CD14-positive monocyte (primary cell): ENCODE results near the gene SMAD6. TPM values are rescaled to one million over a fixed set of nuclear protein-coding genes. Genes with fewer than 3 reads are reported as not detected.

Source experiments
- DNase-seq, 3 donors: peaks; one replicate each; pipeline ENCODE4 v3.0.0-alpha.2; 2011 to 2022
- H2AFZ ChIP-seq: 2 replicates; pipeline ENCODE4 v1.6.0; 2012; ENCODE audit warnings: mild to moderate bottlenecking, low read depth, low read length, inconsistent platforms; ENCODE audit not compliant: insufficient read depth, poor library complexity, severe bottlenecking
- H3K27ac ChIP-seq, 2 donors: 1 replicate in 1 of 2; 2 replicates in 1 of 2; pipeline ENCODE4 v1.5.1; 2012 to 2013; ENCODE audit warnings: low read length in 2 of 2, control low read depth in 1 of 2, inconsistent platforms in 1 of 2, low read depth in 1 of 2, mild to moderate bottlenecking in 1 of 2
- H3K27me3 ChIP-seq, 2 donors: one replicate each; pipeline versions ENCODE4 v1.6.0 to v1.6.1; 2011 to 2013; ENCODE audit warnings: low read length in 2 of 2; ENCODE audit not compliant: control insufficient read depth in 2 of 2, insufficient read depth in 2 of 2
- H3K36me3 ChIP-seq, 2 donors: replicated peaks in 1 of 2; 1 replicate in 1 of 2; 2 replicates in 1 of 2; pipeline versions ENCODE4 v1.5.1 to v1.6.1; 2012 to 2013; ENCODE audit warnings: low read length in 2 of 2, control low read depth in 1 of 2, inconsistent platforms in 1 of 2, mild to moderate bottlenecking in 1 of 2; ENCODE audit not compliant: insufficient read depth in 2 of 2, control insufficient read depth in 1 of 2
- H3K4me1 ChIP-seq, 2 donors: 1 replicate in 1 of 2; 2 replicates in 1 of 2; pipeline versions ENCODE4 v1.5.1 to v1.6.1; 2012 to 2013; ENCODE audit warnings: low read length in 2 of 2, control low read depth in 1 of 2, inconsistent platforms in 1 of 2, mild to moderate bottlenecking in 1 of 2, moderate library complexity in 1 of 2; ENCODE audit not compliant: insufficient read depth in 2 of 2, control insufficient read depth in 1 of 2
- H3K4me2 ChIP-seq: replicated peaks from 2 replicates; pipeline ENCODE3; 2012; ENCODE audit warnings: low read length, moderate library complexity, mild to moderate bottlenecking; ENCODE audit not compliant: poor library complexity, severe bottlenecking; ENCODE audit errors: extremely low read depth
- H3K4me3 ChIP-seq, 3 experiments: fragments of 200-600 bp in 1 of 3; sonication (generic) in 1 of 3; replicated peaks in 1 of 3; 1 replicate in 2 of 3; 2 replicates in 1 of 3; pipeline ENCODE4 v1.5.1; 2011 to 2013; ENCODE audit warnings: low read length in 3 of 3, mild to moderate bottlenecking in 3 of 3, control low read depth in 2 of 3, low read depth in 2 of 3, inconsistent platforms in 1 of 3, moderate library complexity in 1 of 3
- H3K79me2 ChIP-seq: 2 replicates; pipeline ENCODE4 v1.6.0; 2012; ENCODE audit warnings: mild to moderate bottlenecking, control low read depth, inconsistent platforms, low read length, moderate library complexity; ENCODE audit not compliant: insufficient read depth
- H3K9ac ChIP-seq: 2 replicates; pipeline ENCODE4 v1.6.0; 2017; ENCODE audit warnings: low read length, mild to moderate bottlenecking; ENCODE audit not compliant: insufficient read depth, poor library complexity, severe bottlenecking
- H3K9me3 ChIP-seq, 2 donors: replicated peaks in 1 of 2; 1 replicate in 1 of 2; 2 replicates in 1 of 2; pipeline versions ENCODE4 v1.5.1 to v1.6.1; 2012 to 2013; ENCODE audit warnings: low read length in 2 of 2, control low read depth in 1 of 2; ENCODE audit not compliant: control insufficient read depth in 1 of 2, insufficient read depth in 1 of 2
- H4K20me1 ChIP-seq: 2 replicates; pipeline ENCODE4 v1.6.0; 2012; ENCODE audit warnings: mild to moderate bottlenecking, low read length, control low read depth, moderate library complexity; ENCODE audit not compliant: insufficient read depth
- H3K27ac Mint-ChIP-seq, 7 donors: one replicate each; pipeline ENCODE4 v1.8.0; 2020; ENCODE audit warnings: mild to moderate bottlenecking in 7 of 7, mixed read lengths in 7 of 7, moderate library complexity in 6 of 7, inconsistent platforms in 2 of 7
- H3K27me3 Mint-ChIP-seq, 3 donors: one replicate each; pipeline ENCODE4 v1.8.0; 2021 to 2022; ENCODE audit warnings: low read depth in 3 of 3, mild to moderate bottlenecking in 3 of 3, mixed read lengths in 3 of 3, moderate library complexity in 3 of 3, inconsistent platforms in 1 of 3
- H3K36me3 Mint-ChIP-seq, 2 donors: one replicate each; pipeline ENCODE4 v1.8.0; 2020; ENCODE audit warnings: mixed read lengths in 2 of 2, inconsistent platforms in 1 of 2, mild to moderate bottlenecking in 1 of 2
- H3K4me1 Mint-ChIP-seq: one replicate; pipeline ENCODE4 v1.8.0; 2020; ENCODE audit warnings: mild to moderate bottlenecking, mixed read lengths
- H3K4me3 Mint-ChIP-seq, 2 donors: one replicate each; pipeline ENCODE4 v1.8.0; 2020; ENCODE audit warnings: mild to moderate bottlenecking in 2 of 2, mixed read lengths in 2 of 2, moderate library complexity in 1 of 2
- H3K9me3 Mint-ChIP-seq, 7 donors: one replicate each; pipeline ENCODE4 v1.8.0; 2020 to 2022; ENCODE audit warnings: mixed read lengths in 7 of 7, mild to moderate bottlenecking in 6 of 7, moderate library complexity in 6 of 7, inconsistent platforms in 2 of 7
- CTCF ChIP-seq: fragments of 200-600 bp; IDR thresholded peaks from one replicate; pipeline ENCODE4 v1.8.0; 2022; ENCODE audit warnings: antibody characterized with exemption, mild to moderate bottlenecking
- WGBS: methylation state at CpG from one replicate; pipeline ENCODE4 v1.1.5; 2013; ENCODE audit warnings: missing lambda C conversion rate; ENCODE audit not compliant: insufficient coverage; 5-methylcytosine and 5-hydroxymethylcytosine counted together
- intact Hi-C, 2 donors: fragments of 100-400 bp; cut with micrococcal nuclease; formaldehyde crosslinking; loops; one replicate each; pipeline versions ENCODE4 v1.15.0 to v1.15.1; 2023
- polyA plus RNA-seq, 3 donors: library from polyadenylated mRNA; depleted of rRNA in 1 of 3; unstranded in 2 of 3; stranded (reverse) in 1 of 3; fragments of 300-500 nt in 2 of 3; fragments of >200 nt in 1 of 3; fragmentation: Illumina TruSeq in 2 of 3; gene quantifications; 1 replicate in 2 of 3; 2 replicates in 1 of 3; pipeline ENCODE4 v1.2.3, GENCODE V29; 2012 to 2021

The SMAD6 gene
- polyA plus RNA-seq, 3 donors: 0.31 TPM; not detected in 2

GRCh38 chr15:66742286-66742685 is 40.2 kb downstream of the SMAD6 start:
- no peak overlapping the region for H3K27ac ChIP-seq
- Mint-ChIP-seq H3K27me3 (peaks cover 0 to 3% (median 0%) of the 10 kb centered on the region in 3 donors), H3K4me1 (no peaks in the 10 kb centered on the region), H3K4me3 (no peak overlapping the region), H3K27ac (no peak overlapping the region), H3K9me3 (no peaks in the 10 kb centered on the region), H3K36me3 (no peaks in the 10 kb centered on the region)
- no peak overlapping the region for H2AFZ ChIP-seq
- H4K20me1 ChIP-seq: no peaks in the 10 kb centered on the region
- H3K27me3 ChIP-seq: no peaks in the 10 kb centered on the region
- no peak overlapping the region for H3K4me2 ChIP-seq
- H3K9ac ChIP-seq: no peak overlapping the region
- no peaks in the 10 kb centered on the region for H3K4me1 ChIP-seq
- DNase-seq: no peak
- WGBS: 86% methylated on average over 4 of the region's 6 CpGs
- TF ChIP-seq CTCF: no peak
- intact Hi-C loops: no loop called here
- no peak overlapping the region for H3K4me3 ChIP-seq
- no peaks in the 10 kb centered on the region for H3K9me3 ChIP-seq
- H3K79me2 ChIP-seq: no peaks in the 10 kb centered on the region
- no peaks in the 10 kb centered on the region for H3K36me3 ChIP-seq

DNA sequence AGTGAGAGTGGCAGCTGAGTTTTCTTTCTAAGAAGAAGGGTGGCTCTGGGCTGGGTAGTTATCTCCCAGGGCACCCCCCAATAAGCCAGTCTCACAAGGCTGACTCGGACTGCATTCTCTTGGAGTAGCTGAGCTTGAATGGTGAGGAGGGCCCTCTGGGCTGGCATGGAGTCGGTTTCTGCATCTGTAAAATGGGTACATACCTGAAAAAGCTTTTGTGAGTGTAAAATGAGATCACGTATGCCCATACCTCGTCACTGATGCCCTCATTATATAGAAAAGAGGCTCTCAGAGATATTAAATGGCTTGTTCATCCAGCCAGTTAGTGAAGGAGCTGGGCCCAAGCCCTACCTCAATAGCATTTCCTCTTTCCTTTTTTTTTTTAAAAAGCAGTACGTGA is 41.2 kb downstream of the SMAD6 start:
- no peak for TF ChIP-seq CTCF
- Histone ChIP-seq H3K79me2 (no peaks in the 10 kb centered on the region), H4K20me1 (no peaks in the 10 kb centered on the region), H3K4me3 (no peak overlapping the region), H3K27ac (no peak overlapping the region), H3K36me3 (no peaks in the 10 kb centered on the region), H3K27me3 (no peaks in the 10 kb centered on the region), H3K9ac (no peak overlapping the region), H2AFZ (no peak overlapping the region), H3K4me2 (no peak overlapping the region), H3K4me1 (no peaks in the 10 kb centered on the region), H3K9me3 (no peaks in the 10 kb centered on the region)
- Mint-ChIP-seq H3K9me3 (no peaks in the 10 kb centered on the region), H3K27me3 (peaks cover 0 to 3% (median 0%) of the 10 kb centered on the region in 3 donors), H3K4me3 (no peak overlapping the region), H3K4me1 (no peaks in the 10 kb centered on the region), H3K27ac (no peak overlapping the region), H3K36me3 (no peaks in the 10 kb centered on the region)
- intact Hi-C loops: no loop called here
- WGBS: no CpG with 5 or more reads among the region's 5 CpGs
- DNase-seq: no peak
